ENCODE results near the gene HOXA3.

DNA sequence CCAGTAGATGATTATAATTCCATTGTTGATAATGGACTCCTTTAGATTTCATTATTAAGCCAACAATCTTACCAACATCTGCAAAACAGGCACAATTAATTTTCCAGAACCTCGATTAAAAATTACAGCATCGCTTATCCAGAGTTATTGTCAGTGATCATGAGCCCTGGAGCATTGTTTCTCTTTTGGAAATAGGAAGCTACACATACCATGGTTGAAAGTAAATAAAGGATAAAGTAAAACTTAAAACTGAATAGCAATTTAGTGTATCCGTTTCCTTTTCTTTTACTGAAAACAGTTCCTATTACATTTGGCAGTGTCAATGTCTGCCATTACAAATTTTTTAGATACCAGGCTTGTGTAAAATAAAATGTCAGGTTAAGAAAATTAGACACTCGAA, 40.0 kb downstream of the HOXA3 start:
- TF ChIP-seq, protein P1, sequence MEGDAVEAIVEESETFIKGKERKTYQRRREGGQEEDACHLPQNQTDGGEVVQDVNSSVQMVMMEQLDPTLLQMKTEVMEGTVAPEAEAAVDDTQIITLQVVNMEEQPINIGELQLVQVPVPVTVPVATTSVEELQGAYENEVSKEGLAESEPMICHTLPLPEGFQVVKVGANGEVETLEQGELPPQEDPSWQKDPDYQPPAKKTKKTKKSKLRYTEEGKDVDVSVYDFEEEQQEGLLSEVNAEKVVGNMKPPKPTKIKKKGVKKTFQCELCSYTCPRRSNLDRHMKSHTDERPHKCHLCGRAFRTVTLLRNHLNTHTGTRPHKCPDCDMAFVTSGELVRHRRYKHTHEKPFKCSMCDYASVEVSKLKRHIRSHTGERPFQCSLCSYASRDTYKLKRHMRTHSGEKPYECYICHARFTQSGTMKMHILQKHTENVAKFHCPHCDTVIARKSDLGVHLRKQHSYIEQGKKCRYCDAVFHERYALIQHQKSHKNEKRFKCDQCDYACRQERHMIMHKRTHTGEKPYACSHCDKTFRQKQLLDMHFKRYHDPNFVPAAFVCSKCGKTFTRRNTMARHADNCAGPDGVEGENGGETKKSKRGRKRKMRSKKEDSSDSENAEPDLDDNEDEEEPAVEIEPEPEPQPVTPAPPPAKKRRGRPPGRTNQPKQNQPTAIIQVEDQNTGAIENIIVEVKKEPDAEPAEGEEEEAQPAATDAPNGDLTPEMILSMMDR (IDR thresholded peaks at IDR 0.05; ENCODE audit: control extremely low read depth in 1 of 3, insufficient read depth in 1 of 3, low read depth in 1 of 3, low read length in 3 of 3): no peak
- no peak for TF ChIP-seq YY1 (IDR thresholded peaks at IDR 0.05; ENCODE audit: low read depth, low read length)
- TF ChIP-seq POLR2AphosphoS5 (IDR thresholded peaks at IDR 0.05; ENCODE audit: low read depth, low read length): no peak
- no peak for TF ChIP-seq TAF7 (optimal IDR thresholded peaks at IDR 0.05; ENCODE audit: borderline replicate concordance, low read depth, low read length)
- TF ChIP-seq, protein P2, sequence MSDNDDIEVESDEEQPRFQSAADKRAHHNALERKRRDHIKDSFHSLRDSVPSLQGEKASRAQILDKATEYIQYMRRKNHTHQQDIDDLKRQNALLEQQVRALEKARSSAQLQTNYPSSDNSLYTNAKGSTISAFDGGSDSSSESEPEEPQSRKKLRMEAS (IDR thresholded peaks at IDR 0.05): no peak
- TF ChIP-seq NRF1 (IDR thresholded peaks at IDR 0.05; ENCODE audit: low read depth, low read length): no peak
